NCI-H146 (cell line): ENCODE data around the gene MDH2.
A peak's percentile ranks its signal among the peaks of the same experiment; 100 is the strongest.
"Not testable (repeated sequence)": the region's sequence is repeated elsewhere in the genome, so short reads cannot be mapped to it uniquely, and the experiment has no call there.

Experiments used
- DNase-seq: peaks from one replicate; lab custom pipeline; 2025; lab: John Stamatoyannopoulos, UW

Gene MDH2

GRCh38 chr7:76048668-76048988 is 722 bp downstream of the MDH2 start:
- DNase-seq = peak; percentile 38

- DNase-seq = peak; percentile 9
These were observed 1.4 kb downstream of the MDH2 start for GRCh38 chr7:76049295-76049694.

GRCh38 chr7:76050545-76050944 is 2.6 kb downstream of the MDH2 start:
- no peak for DNase-seq

- no peak for DNase-seq
These were observed 3.9 kb downstream of the MDH2 start for GRCh38 chr7:76051840-76052239.

- not testable (repeated sequence) for DNase-seq
These were observed 4.8 kb downstream of the MDH2 start for GRCh38 chr7:76052681-76053080.

- no peak for DNase-seq
These were observed 5.6 kb downstream of the MDH2 start for GRCh38 chr7:76053461-76053860.

- DNase-seq = peak; percentile 83
These were observed 6.5 kb downstream of the MDH2 start for GRCh38 chr7:76054123-76055120.

GRCh38 chr7:76056241-76056640 is 8.3 kb downstream of the MDH2 start:
- DNase-seq = no peak

- DNase-seq = no peak
These were observed 9.4 kb downstream of the MDH2 start for GRCh38 chr7:76057103-76057812.

GRCh38 chr7:76057813-76058145 is 9.9 kb downstream of the MDH2 start:
- DNase-seq = no peak

- DNase-seq = not testable (repeated sequence)
These were observed 10.8 kb downstream of the MDH2 start for GRCh38 chr7:76058745-76059144.

GRCh38 chr7:76060842-76061241 is 12.9 kb downstream of the MDH2 start:
- DNase-seq = no peak

GRCh38 chr7:76062254-76062653 is 14.3 kb downstream of the MDH2 start:
- no peak for DNase-seq

- no peak for DNase-seq
These were observed 15.2 kb downstream of the MDH2 start for GRCh38 chr7:76063114-76063513.

GRCh38 chr7:76063525-76063924 is 15.6 kb downstream of the MDH2 start:
- DNase-seq = peak; percentile 4

- no peak for DNase-seq
These were observed 16.5 kb downstream of the MDH2 start for GRCh38 chr7:76064208-76064970.

GRCh38 chr7:76065016-76065612 is 17.2 kb downstream of the MDH2 start:
- DNase-seq = no peak

GRCh38 chr7:76066716-76067503 is 19.0 kb downstream of the MDH2 start:
- no peak for DNase-seq

- no peak for DNase-seq
These were observed 21.3 kb downstream of the MDH2 start for GRCh38 chr7:76069238-76069638.

GRCh38 chr7:76071316-76072242 is 23.7 kb downstream of the MDH2 start:
- DNase-seq = no peak
